Hippocampal formation (tissue), 2 donors: ENCODE measurements around the gene CATSPERB.
"Not testable (repeated sequence)": the region's sequence is repeated elsewhere in the genome, so short reads cannot be mapped to it uniquely, and the experiment has no call there.

Source experiments
- DNase-seq, 2 donors: peaks; one replicate each; lab custom pipeline; 2025; lab: John Stamatoyannopoulos, UW

CATSPERB gene

DNA sequence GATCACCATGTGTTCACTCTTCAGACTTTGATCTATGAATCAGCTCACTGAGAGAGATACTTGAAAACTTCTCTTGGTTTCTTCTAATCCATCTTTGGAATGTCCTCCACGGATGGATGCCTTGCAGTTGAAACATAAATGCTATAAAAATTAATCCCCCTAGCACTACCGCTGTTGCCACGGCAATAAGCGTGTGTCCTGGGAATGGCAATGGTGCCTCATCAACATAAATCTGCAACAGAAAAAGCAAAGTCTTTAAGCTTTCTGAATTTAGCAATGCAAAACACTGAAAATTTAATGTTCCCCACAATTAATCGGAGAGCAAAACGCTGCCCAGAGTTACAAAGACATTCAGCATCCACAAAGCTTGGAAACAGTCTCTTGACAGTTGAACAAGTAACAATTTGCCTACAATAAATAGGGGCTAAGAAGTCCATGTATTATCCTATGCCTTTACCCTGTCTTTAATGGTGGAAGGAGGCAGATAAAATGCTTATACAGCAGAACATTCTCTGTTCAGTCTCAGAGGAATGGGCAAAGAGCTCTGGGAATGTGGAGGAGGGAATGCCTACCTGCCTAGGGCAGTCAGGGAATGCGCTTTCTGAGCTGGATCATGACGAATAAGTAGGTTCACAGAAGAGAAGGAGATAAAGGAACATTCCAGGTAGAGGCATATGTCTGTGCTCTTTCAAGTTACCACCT lies 150.9 kb downstream of the CATSPERB start:
- no peak for DNase-seq

GRCh38 chr14:91577632-91578233 lies 154.2 kb downstream of the CATSPERB start:
- DNase-seq, result no peak

GRCh38 chr14:91575469-91576208 lies 156.2 kb downstream of the CATSPERB start:
- no peak for DNase-seq

DNA sequence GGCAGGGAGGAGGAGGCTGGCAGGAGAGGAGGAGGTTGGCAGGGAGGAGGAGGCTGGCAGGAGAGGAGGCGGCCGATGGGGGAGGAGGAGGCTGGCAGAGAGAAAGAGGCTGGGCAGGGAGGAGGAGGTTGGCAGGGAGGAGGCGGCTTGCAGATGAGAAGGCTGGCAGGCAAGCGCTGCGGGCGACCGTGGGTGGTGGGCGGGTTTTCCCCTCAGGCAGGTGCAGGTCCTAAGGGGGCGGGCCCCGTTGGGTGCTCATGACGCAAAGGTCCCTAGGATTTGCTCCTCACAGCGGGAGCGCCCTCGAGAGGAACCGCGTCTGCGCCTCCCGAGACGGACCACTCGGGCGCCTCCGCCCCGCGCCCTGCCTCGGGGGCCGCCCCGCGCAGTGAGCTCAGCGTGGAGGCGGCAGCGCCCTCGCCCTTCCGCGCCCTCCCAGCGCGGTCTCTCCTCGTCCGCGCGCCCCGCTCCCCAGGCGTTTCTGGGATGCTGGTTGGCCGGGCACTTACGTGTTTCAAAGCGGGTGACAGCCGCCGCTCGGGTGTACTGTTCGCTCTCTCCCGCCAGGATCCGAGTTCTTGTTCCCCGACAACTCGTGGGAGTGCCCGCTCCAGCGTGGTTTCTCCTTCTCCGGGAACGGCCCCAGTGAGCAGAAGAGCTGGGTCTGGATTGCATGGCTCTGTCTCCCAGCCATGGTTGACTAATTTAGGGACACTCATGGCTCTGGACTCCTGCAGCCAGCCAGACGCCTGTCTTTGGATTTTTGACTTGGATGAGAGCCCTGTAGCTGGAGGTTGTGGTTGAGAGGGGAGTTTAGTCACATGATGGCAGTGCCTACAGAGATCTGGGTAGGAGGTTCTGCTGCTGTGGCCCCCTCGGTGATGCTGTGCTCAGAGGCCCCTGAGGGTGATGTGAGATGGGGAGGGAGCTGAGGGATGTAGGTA lies 157.7 kb downstream of the CATSPERB start:
- peak in 1 of 2 donors; percentile 26 for DNase-seq

- no peak for DNase-seq
These were observed 158.4 kb downstream of the CATSPERB start for GRCh38 chr14:91573528-91573893.

DNA sequence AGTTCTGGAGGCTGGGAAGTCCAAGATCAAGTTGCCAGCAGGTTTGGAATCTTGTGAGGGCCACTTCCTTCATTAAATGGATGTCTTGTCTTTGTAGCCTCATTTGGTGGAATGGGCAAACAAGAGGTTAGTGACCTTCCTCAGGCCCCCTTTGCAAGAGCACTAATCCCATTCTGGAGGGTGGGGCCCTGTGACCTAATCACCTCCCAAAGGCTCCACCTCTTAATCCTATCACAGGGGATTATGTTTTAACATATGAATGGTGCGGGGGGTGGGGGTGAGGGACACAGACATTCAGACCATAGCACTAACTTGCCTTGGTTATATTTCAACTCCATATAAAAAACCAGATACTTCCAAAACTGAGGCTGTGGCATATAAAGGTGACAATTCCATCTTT lies 161.9 kb downstream of the CATSPERB start:
- DNase-seq, result no peak

GRCh38 chr14:91569301-91569700 lies 162.6 kb downstream of the CATSPERB start:
- DNase-seq, result no peak

DNA sequence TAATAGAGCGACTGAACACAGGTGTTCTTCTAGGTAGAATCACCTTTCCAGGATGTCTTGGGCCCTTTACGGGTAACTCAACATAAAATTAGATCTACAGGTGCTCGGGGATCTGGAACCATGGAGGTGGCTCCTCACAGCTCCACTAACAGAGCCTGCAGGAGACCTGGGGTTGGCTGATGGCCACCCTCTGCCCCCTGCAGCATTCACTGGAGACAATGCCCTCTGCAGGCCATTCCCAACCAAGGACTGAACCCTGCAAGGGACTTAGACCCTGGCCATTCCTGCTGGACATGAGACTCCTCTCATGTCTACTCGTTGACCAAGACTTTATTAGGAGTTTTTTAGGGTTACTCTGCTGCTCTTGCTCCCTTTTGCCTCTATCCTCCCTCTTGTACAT lies 163.3 kb downstream of the CATSPERB start:
- no peak for DNase-seq

DNA sequence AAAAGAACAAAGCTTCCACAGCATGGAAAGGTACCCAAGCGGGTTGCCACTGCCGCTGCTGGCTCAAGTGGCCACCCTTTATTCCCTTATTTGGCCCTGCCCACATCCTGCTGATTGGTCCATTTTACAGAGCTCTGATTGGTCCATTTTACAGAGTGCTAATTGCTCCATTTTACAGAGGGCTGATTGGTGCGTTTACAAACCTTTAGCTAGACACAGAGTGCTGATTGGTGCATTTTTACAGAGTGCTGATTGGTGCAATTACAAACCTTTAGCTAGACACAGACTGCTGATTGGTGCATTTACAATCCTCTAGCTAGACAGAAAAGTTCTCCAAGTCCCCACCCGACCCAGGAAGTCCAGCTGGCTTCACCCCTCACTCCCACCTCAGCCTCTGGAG lies 164.1 kb downstream of the CATSPERB start:
- not testable (repeated sequence) for DNase-seq

DNA sequence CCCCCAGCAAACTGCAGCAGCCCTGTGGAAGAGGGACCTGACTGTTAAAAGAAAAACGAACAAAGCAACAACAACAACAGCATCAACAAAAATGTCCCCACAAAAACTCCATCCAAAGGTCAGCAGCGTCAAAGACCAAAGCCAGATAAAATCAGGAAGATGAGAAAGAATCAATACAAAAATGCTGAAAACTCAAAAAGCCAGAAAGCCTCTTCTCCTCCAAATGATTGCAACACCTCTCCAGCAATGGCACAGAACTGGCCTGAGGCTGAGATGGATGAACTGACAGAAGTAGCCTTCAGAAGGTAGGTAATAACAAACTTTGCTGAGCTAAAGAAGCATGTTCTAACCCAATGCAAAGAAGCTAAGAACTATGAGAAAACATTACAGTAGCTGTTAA lies 176.4 kb downstream of the CATSPERB start:
- DNase-seq, result no peak

- no peak for DNase-seq
These were observed 177.2 kb downstream of the CATSPERB start for GRCh38 chr14:91554535-91555332.

GRCh38 chr14:91548108-91548507 lies 183.8 kb downstream of the CATSPERB start:
- no peak for DNase-seq

- DNase-seq, result no peak
These were observed 185.8 kb downstream of the CATSPERB start for GRCh38 chr14:91545946-91546716.

- no peak for DNase-seq
These were observed 186.7 kb downstream of the CATSPERB start for GRCh38 chr14:91545204-91545603.

- no peak for DNase-seq
These were observed 195.6 kb downstream of the CATSPERB start for GRCh38 chr14:91536327-91536726.

DNA sequence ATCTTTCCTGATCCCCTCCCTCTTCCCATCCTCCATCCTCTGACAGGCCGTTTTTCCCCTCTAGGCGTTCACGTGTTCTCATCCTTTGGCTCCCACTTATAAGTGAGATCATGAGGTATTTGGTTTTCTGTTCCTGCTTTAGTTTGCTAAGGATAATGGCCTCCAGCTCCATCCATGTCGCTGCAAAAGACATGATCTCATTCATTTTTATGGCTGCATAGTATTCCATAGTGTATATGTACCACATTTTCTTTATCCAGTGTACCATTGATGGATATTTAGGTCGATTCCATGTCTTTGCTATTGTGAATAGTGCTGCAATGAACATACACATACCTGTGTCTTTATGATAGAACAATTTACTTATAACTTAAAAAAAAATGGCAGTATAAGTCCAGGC lies 197.8 kb downstream of the CATSPERB start:
- not testable (repeated sequence) for DNase-seq

DNA sequence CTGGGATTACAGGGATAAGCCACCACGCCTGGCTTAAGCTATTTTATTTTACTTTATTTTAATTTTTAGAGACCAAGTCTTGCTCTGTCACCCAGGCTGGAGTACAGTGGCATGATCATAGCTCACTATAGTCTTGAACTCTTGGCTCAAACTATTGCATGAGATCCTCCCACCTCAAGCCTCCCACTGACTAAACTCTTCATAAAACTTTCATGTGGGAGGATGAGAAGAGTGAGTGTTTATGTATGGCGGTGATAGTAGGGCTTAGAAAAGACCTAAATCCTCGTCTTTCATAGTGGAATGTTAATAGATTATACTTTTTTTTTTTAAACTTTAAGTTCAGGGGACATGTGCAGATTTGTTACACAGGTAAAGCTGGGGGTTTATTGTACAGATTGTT lies 198.3 kb downstream of the CATSPERB start:
- DNase-seq, result no peak
